ENCODE measurements around the gene NUP210L. TPM values are rescaled to one million over a fixed set of nuclear protein-coding genes. Genes with fewer than 3 reads are reported as not detected.

Gene NUP210L
- total and polyA plus RNA-seq, 2 experiments from 2014 or later: 0.10 TPM; not detected in 1

DNA sequence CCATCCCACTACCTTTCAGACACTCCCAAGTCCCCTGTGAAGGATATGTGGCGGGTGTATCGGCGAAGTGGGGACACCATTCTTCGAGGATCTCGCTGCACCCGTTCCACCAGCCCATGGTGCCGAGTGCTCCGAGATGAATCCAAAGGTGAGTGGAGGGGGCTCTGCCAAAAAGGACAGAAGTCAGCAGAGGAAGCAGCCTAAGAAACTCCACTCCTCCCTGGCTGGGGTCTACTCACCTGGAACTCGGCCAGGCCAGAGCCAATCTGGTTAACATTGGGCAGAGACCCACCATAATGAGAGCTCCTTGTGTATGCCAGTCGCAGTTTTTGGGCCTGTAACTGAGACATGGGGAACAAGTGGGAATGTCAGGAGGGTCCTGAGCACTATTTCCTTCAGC lies 200.0 kb downstream of the NUP210L start (continued):
- TF ChIP-seq, protein P1, sequence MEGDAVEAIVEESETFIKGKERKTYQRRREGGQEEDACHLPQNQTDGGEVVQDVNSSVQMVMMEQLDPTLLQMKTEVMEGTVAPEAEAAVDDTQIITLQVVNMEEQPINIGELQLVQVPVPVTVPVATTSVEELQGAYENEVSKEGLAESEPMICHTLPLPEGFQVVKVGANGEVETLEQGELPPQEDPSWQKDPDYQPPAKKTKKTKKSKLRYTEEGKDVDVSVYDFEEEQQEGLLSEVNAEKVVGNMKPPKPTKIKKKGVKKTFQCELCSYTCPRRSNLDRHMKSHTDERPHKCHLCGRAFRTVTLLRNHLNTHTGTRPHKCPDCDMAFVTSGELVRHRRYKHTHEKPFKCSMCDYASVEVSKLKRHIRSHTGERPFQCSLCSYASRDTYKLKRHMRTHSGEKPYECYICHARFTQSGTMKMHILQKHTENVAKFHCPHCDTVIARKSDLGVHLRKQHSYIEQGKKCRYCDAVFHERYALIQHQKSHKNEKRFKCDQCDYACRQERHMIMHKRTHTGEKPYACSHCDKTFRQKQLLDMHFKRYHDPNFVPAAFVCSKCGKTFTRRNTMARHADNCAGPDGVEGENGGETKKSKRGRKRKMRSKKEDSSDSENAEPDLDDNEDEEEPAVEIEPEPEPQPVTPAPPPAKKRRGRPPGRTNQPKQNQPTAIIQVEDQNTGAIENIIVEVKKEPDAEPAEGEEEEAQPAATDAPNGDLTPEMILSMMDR (conservative IDR thresholded peaks at IDR 0.05; ENCODE audit: low read depth in 2 of 2): no peak
- no peak for TF ChIP-seq POLR2AphosphoS5 (IDR thresholded peaks at IDR 0.05; ENCODE audit: low read depth)
- TF ChIP-seq, protein P2, sequence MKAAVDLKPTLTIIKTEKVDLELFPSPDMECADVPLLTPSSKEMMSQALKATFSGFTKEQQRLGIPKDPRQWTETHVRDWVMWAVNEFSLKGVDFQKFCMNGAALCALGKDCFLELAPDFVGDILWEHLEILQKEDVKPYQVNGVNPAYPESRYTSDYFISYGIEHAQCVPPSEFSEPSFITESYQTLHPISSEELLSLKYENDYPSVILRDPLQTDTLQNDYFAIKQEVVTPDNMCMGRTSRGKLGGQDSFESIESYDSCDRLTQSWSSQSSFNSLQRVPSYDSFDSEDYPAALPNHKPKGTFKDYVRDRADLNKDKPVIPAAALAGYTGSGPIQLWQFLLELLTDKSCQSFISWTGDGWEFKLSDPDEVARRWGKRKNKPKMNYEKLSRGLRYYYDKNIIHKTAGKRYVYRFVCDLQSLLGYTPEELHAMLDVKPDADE (IDR thresholded peaks at IDR 0.05): no peak
- no peak for TF ChIP-seq ZNF114 (CRISPR knock-in tag; IDR thresholded peaks at IDR 0.05)
- no peak for TF ChIP-seq EZH2phosphoT487 (IDR thresholded peaks at IDR 0.05; ENCODE audit: unreplicated experiment)
- no peak for TF ChIP-seq EZH2 (IDR thresholded peaks at IDR 0.05; ENCODE audit: low read depth, unreplicated experiment)

DNA sequence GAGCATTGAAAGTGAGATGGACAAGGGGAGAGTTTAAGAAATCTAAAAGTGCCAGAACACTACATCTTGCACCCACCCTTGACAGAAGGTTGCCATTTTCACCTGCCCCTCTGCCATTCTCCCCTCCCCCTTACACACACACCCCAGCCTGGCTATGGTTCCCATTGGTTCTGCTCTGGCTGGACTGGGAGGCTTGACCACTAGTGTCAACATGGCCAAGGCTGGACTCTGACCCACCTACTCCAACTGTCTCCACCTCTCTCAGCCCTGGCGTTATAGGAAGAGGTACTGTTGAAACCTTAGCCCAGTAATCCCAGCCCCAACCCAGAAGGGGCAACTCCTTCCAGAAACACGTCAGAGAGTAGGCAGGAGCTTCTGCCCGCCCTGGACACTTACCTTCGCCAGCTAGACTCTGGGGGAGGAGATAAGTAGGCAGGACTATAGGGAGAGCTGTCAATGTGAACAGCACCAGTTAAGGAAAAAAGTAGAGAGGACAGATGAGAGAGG lies 201.0 kb downstream of the NUP210L start:
- Histone ChIP-seq H3K9me2 (ENCODE audit: insufficient read depth) (no peaks in the 10 kb centered on the region), H3K4me3 (no peak overlapping the region), H3F3A (replicated peaks; ENCODE audit: low read depth) (peaks cover 8% of the 10 kb centered on the region), H4K20me1 (replicated peaks; ENCODE audit: insufficient read depth) (peaks cover 34% of the 10 kb centered on the region), H3K27ac (ENCODE audit: low read depth) (no peak overlapping the region), H3K36me3 (ENCODE audit: insufficient read depth) (peaks cover 14% of the 10 kb centered on the region; the same call in 1 of the 2 replicates), H3K79me2 (replicated peaks; ENCODE audit: insufficient read depth) (peaks cover 50% of the 10 kb centered on the region), H3K4me2 (no peak overlapping the region), H2AFZ (no peak overlapping the region), H3K4me1 (ENCODE audit: insufficient read depth) (peaks cover 11% of the 10 kb centered on the region), H3K27me3 (ENCODE audit: insufficient read depth) (no peaks in the 10 kb centered on the region)
- TF ChIP-seq ZNF114 (CRISPR knock-in tag; IDR thresholded peaks at IDR 0.05): no peak
- TF ChIP-seq, protein P1 (conservative IDR thresholded peaks at IDR 0.05; ENCODE audit: low read depth in 2 of 2): no peak
- peaks cover 39% of the 10 kb centered on the region for H3K36me3 Mint-ChIP-seq (ENCODE audit: low read depth)
- DNase-seq (ENCODE audit: low spot score): no peak
- peak overlapping the region; percentile 22; the same call in 1 of the 2 replicates for H3K27ac Mint-ChIP-seq
- peaks cover 18% of the 10 kb centered on the region for H3K4me1 Mint-ChIP-seq
- H3K27me3 Mint-ChIP-seq (ENCODE audit: insufficient read depth, low read depth, poor library complexity): peaks cover 24% of the 10 kb centered on the region
- H3K4me3 Mint-ChIP-seq: no peak overlapping the region
- H3K9me3 Mint-ChIP-seq: peaks cover 3% of the 10 kb centered on the region; the same call in 2 of the 3 replicates
- ATAC-seq: no peak

DNA sequence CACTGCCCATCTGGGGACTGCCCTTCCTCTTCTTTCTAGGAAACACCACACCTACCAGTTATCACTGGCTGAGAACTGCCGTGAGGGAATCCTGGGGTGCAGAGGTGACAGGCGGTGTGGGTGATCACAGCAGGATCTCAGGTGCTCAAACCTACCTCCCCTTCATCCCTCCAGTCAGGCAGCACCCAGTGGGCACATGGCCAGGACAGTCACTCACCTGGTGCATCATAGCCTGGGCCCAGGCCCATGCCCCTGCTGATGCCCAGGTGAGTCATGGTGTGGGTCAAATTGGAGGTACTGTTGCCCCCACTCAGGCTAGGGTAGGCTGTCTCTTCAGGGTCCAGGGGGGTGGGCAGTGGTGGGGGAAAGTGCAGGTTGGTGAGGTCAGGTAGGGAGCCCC lies 203.1 kb downstream of the NUP210L start:
- Mint-ChIP-seq H3K4me3 (no peak overlapping the region), H3K36me3 (ENCODE audit: low read depth) (peaks cover 50% of the 10 kb centered on the region), H3K27me3 (ENCODE audit: insufficient read depth, low read depth, poor library complexity) (peaks cover 14% of the 10 kb centered on the region), H3K9me3 (no peaks in the 10 kb centered on the region), H3K27ac (no peak overlapping the region), H3K4me1 (peaks cover 16% of the 10 kb centered on the region)
- no peak for ATAC-seq
- TF ChIP-seq, protein P2 (IDR thresholded peaks at IDR 0.05): no peak
- no peak for TF ChIP-seq STAT1 (IDR thresholded peaks at IDR 0.05; ENCODE audit: unreplicated experiment)
- Histone ChIP-seq H2AFZ (no peak overlapping the region), H3K4me2 (no peak overlapping the region), H3K4me3 (no peak overlapping the region), H3K27me3 (ENCODE audit: insufficient read depth) (no peaks in the 10 kb centered on the region), H3K36me3 (ENCODE audit: insufficient read depth) (peaks cover 14% of the 10 kb centered on the region; the same call in 1 of the 2 replicates), H4K20me1 (replicated peaks; ENCODE audit: insufficient read depth) (peaks cover 29% of the 10 kb centered on the region), H3K27ac (ENCODE audit: low read depth) (no peak overlapping the region), H3K4me1 (ENCODE audit: insufficient read depth) (peaks cover 7% of the 10 kb centered on the region), H3F3A (replicated peaks; ENCODE audit: low read depth) (peaks cover 3% of the 10 kb centered on the region; the same call in 1 of the 2 replicates), H3K9me2 (ENCODE audit: insufficient read depth) (no peaks in the 10 kb centered on the region), H3K79me2 (replicated peaks; ENCODE audit: insufficient read depth) (peaks cover 39% of the 10 kb centered on the region)
- DNase-seq (ENCODE audit: low spot score): no peak
